ENCODE measurements around the gene TNRC6C.
A peak's percentile ranks its signal among the peaks of the same experiment; 100 is the strongest.
"Not testable (repeated sequence)": the region's sequence is repeated elsewhere in the genome, so short reads cannot be mapped to it uniquely, and the experiment has no call there.

DNA sequence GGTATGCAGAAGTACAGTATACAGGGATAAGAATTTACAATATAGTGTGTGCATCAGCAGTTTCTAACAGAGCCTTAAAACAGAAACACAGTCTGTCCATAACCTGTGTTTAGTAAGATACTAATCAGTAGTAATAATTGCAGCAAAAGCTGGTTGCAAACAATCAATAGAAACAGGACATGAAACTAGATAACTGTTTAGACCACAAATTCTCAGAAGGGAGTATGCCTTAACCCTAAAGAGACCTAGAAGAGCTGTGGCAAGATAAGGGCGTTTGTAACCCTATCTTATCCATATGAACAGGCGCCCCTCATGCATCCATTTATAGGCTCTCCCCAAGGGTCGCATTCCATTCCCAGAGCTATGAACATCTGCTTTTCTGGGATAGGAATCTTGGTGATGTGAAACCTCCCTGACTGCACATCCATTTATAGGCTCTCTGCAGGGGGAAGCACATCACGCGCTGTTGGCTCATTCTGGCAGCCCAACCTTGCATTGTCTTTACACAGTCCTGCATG is 123.9 kb downstream of the TNRC6C start:
- not testable (repeated sequence) for TF ChIP-seq CTCF (IDR thresholded peaks at IDR 0.05 in 2 of 3, conservative IDR thresholded peaks at IDR 0.05 in 1 of 3; ENCODE audit: insufficient read depth in 2 of 3, low read depth in 1 of 3, low read length in 3 of 3)
- peak; percentile 92 for TF ChIP-seq ZBTB17 (CRISPR knock-in tag; IDR thresholded peaks at IDR 0.05)
- peak; percentile 64; the same call in 1 of the 2 replicates for TF ChIP-seq POLR2AphosphoS5 (IDR thresholded peaks at IDR 0.05; ENCODE audit: control insufficient read depth, insufficient read depth, low read depth, low read length)
